ENCODE data around the gene GNAS-AS1.

The GNAS-AS1 gene

DNA sequence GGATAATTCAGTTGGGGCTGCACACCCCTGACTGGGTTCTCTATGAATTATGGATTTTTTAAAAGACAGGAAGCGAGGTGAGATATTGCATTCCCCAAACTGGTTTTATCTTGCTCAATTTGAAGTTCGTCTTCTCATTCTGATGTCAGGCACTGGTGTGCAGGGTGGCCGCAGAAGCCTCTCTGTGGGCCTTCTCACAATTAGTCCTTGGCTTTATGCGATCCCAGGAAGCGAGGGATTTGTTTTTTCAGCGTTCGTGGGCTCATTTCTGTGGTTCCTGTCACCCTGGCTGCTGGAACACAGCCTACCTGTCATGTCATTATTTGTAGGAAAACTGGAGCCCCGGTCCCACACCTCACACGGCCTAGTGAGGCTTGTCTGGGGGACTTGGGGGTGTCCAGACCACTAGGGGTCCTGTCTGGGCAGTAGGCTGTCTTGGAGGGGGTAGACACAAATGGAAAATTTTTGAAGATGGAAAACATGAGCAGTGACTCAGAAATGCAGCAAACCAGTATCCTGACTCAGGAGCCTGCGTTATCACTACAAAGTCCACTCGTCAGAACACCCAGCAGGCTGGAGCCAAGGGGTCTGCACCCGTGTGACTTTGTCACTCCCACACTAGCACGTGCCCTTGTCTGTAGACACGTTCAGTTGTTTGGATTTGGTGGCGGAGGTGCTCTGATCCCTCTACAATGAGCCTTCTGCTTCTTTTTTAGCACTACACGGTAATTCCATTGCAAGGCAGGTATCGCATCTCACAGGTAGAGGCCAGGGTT lies 42.2 kb downstream of the GNAS-AS1 start:
- DNase-seq (ENCODE audit: low read depth) = no peak

DNA sequence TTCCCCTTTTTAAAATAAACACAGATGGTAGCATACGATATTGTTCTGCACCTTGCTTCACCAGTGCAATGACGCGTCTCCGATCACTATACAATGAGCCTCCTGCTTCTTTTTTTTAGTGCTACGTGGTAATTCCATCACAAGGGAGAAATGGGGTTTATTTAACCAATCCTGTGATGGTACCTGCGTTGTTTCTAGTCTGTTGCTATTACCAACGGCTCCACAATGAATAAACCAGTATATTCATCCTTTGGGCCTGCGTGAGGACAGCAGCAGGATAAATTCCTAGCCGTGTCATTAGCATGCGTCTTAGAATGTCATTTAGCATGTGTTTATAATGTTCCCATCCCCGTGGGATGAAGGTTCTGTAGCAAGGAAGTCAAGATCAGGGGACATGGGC lies 42.9 kb downstream of the GNAS-AS1 start:
- no peak for DNase-seq (ENCODE audit: low read depth)

DNA sequence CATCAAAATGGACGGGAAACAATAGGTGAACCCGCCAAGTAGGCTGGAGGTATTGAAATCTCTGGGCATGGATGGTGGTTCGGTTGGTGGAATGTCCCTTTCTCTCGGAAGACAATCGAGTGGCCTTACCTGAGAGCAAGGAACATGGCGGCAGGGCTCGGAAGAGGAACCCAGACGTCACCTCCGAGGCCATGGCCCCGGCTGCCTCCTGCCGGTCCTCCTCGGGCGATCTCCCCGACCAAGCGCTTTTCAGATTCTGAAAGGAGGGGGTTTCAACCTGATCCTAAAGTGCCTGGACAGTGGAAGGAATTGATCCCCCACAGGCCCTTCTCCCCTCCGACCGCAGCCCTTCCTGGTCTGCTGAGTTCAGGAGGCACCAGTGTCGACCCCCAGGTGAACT lies 47.2 kb downstream of the GNAS-AS1 start:
- no peak for DNase-seq (ENCODE audit: low read depth)

DNA sequence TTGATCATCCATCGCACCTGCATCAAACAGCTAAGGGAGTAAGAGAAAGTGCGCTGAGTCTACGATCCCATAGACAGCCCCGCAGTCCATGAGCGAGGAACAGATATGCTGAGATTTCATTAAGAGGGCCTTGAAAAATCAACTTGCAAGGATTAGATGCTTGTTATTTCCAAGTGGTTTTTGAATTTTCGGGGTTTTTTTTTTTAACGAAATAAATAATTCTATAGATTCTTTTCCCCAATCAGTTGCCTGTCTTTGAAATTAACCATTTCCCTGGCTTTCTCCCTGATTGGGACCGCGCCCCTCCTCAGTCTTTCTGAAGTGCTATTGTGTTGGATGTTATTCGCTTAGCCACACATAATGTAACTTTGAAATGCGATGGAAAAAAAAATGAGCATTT lies 48.6 kb downstream of the GNAS-AS1 start:
- no peak for DNase-seq (ENCODE audit: low read depth)

DNA sequence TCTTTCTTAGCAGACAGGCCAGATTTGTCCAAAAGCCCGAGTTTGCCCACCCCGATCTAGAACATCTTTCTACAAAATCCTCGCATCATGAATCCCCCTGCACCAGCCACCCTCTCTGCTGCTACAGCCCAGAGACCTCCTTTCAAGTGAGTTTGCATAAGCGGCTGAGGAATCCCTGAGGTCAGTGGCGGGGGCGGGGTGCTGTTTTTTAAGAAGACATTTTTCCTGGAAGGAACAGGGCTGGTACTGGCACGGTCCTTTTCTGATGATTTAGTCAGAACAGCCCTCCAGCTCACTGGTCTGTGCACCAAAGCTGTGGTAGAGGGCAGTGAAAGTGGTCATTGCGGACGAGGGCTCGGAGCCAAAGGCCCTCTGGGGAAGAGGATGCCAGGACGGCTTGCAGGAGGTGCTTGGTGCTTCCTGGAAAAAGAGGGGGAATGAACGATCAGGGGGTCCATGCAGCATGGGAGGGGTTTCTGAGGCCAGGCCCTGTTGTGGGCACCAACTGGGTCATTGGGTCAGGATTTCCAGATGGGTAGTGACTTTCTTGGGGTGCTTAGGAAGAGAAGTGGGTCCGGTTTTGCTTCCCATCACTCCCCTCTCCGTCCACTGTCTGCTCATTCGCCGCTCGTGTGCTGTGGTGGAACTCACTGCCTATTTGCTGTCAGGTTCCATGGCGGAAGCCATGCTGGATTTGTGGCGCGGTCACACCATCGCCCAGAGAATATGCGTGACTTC lies 50.4 kb downstream of the GNAS-AS1 start:
- no peak for DNase-seq (ENCODE audit: low read depth)

DNA sequence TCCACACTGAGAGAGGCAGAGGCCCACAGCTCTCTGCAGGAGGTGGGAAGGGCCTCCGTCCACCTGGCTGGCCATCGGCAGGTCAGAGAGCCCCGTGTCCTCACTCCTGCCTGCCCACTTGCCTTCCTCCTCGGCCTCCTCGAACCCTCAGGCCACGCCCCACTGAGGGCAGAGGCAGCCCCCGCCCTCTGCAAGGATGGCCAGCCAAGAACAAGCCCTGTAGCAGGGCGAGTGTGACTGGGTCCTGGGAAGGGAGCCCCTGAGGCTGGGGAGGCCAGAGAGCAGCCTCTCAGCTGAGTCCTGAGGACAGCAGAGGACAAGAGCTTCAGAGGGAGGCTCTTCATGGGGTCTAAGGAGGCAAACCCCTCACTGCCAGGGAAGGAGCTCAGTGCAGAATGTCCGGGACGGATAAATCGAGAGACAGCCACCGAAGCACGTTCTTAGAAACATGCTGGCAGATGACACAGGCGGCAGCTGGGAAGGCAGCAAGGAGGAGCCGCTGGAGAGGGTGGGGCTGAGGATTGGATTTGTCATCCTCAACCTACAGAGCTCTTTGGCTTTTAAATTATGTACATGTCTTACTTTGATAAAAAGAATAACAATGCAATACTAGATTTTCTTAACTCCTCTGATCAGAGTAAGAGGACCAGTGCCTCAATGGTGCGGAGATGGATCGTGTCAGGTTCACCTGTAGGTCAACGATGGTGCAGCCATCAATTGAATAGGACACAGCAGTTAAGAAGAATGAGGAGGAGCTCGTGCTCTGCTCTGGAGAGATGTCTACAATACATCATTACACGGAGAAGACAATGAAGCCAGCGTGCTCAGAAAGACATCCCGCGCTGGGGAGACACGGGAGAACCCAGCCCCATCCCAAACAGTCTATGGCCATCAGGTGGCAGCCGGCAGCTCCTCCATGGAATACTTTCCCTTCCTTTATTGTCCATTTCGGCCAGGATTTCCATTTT lies 53.0 kb downstream of the GNAS-AS1 start:
- DNase-seq (ENCODE audit: low read depth) = no peak

DNA sequence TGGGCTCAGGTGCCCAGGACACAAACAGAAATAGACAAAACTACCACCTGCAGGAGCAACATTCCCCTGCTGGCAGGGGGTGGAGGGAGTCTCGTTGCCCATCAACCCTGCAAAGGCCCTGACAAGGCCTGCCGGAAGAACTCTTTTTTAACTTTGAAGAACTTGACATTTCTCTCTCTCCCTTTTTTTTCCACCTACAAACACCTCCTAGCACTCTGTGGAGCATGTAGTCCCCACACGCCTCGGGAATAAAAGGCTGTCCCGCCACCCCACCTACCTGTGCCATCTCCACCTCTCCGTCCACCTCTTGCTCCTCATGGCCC lies 54.8 kb downstream of the GNAS-AS1 start:
- no peak for DNase-seq (ENCODE audit: low read depth)

DNA sequence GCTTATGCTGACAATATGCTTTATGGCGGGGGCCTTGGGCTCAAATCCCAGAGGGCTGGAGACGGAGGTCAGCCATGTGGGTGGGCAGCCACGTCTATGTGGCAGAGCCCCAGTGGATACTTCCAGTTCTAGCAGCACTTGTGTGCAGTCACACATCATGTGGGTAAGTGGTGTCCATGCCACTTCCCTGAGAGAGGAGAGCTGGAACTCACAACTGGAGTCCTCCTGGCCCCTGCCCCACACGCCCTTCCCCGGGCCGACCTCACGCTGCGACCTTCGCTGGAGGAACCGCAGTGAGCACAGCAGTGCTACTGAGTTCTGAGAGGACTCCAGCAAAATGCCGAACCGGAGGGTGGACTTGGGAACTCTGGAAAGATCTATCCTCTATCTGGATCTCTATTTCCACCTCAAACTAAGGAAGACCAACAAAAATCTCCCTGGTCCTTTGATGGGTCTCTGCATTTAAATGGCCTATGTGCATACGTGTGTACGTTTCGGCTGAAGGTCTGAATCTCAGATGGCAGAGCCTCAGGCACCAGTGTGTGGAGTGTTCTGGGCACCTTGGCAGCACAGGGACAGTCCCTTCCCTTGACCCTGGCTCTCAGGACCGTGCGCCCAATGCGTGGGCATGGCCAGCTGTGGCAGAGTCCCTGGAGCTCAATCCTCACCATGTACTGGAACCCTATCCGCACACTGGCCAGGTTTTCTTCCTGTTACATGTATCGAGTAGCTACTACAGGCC lies 55.4 kb downstream of the GNAS-AS1 start:
- no peak for DNase-seq (ENCODE audit: low read depth)

DNA sequence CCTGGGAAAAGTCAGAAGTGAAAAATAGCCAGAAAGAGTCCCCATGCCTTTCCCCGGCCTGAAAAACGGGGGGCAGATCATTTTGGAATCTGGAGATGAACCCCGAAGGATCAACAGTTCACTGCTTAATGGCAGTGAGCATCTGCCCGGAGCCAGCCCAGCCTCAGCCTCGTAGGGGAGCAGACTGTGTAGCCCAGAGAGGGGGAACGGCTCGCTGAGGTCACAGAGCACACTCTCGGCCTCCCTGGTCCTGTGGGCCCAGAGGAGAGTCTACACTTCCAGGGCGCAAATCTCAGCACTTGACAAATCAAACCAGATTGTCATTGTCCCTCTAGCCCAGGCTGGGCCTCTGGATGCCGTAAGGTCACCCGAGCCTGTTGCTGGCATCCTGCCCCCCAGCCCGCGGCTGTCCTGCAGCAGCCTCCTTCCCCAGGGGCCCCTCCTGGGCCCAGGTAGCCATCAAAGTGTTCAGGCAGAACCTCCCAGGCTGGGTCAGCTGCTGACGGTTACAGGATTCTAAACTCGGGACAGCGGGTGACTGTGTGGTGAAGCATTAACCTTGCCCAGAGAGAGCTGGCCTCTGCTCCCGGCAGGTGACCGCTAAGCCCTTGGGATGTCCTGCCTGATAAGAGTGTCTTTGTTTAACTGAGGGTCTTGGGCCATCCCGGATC lies 56.1 kb downstream of the GNAS-AS1 start:
- DNase-seq (ENCODE audit: low read depth) = no peak

DNA sequence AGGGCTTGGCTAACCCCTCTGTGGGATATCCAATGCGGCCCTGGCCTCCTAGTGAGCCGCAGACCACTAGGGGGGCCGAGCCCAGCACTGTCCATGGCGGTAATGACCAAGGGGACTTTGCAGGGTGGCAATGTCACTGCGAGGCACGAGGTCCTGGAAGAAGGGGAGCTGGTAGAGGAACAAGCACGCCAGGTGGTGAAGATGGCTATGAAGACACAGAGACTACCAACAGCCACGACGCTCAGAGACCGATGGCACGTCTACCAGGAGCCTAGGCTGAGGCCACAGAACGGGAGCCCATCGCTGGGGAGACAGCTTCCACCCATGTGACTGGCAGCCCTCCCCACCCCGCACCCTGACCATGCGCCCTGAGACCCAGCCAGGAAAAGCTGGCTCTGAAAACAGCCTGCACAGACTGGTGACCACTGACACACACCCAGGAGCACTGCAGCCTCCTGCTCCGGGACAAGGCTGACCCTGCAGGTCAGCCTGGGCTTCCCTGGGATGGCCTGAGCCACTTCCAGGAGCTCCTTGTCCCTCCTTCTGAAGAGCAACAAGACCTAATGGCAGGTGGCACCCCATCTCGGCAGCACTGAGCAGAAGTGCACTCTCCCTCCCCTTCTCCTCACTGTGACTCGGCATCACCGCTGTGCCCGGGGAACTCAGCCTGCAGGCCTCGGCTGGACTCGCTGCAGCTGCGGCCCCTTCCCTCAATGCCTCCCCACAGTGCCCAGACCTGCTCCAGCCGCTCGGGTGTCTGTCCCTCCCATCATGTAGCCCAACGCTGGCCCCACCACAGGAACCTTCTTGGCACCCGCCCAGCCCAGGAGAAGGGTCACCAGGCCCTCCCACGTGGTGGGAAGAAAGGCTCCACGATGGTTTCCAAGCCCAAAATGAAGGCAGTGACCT lies 56.9 kb downstream of the GNAS-AS1 start:
- DNase-seq (ENCODE audit: low read depth) = no peak

DNA sequence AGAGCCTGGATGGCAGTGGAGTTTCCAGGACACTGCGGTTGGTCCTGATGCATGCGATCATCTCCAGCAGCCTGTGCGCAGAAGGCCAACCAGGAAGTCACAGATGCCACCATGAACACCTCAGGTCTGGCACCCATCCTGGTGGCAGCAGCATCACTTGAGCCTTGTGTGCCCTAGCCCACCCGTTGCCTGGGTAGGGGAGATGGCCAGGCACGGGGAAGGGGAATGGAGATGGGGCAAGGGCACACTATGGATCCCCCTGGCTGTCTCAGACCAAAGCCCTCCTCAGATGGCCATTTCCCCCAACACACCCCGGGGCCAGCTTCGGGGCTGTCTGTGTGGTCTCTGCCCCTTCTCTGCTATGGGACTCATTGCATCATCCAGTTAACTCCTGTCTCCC lies 58.3 kb downstream of the GNAS-AS1 start:
- DNase-seq (ENCODE audit: low read depth) = no peak

DNA sequence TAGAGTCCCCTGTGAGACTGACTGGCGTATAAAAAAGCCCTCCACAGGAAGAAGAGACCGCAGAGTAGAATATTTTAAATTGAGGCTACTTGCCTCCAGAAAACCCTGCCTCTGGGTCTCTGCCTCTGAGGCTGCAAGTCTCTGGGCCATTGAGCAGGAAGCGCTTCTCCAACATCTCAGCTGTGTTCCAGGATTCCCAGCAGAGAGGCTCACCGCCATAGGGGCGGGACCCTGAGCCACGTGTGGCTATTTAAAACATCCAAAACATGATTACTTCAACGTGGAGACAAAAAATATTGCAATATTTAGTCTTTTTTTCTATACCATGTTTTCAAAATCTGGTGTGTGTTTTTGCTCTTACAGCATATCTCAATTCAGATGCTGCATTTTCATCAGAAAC lies 59.4 kb downstream of the GNAS-AS1 start:
- no peak for DNase-seq (ENCODE audit: low read depth)

DNA sequence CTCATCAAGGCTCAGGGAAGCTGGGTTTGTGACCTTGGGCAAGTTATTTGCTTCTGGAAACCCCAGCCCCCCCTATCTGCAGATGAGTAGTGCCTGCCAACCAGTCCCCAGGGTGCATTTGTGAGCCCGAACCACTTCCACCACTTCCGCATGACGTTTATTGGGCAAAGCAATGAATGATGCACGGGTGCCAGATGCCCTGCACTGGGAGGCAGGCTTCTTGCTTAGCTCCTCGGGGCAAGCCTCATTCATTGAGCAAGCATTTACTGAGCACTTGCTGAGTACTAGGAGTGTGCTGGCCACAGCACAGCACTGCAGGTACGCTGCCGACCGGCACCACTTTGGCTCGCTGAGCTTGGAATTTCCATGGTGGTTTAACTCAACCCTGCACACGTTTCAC lies 60.2 kb downstream of the GNAS-AS1 start:
- no peak for DNase-seq (ENCODE audit: low read depth)

DNA sequence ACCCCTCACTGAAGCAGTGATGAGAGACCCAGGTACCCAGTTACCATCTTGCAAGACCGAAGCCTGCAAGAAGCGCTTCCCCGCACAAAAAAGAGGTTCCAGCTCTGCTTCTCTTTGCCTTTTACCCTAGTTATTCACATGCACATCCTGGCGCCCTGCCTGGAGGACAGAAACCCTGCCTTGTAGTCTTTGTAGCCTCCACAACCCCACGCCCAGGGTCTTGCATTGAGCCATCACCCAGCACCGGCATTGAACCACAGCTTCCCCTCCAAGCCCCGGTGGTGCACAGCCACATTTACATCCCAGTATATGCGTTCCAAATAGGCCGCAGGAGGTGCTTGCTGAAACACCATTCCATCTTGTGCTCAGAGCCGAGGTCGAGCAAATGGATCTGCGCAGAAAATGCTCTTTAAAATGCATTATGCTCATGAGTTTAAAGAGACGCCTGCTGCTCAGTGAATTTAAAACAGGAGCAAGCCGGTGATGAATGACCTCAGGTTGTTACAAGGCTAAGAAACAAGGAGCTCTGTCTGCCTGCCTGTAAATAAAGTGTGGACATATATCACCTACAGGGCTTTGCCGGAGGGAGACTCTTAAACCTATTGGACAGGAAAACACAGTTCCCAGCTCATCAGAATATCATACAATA lies 61.7 kb downstream of the GNAS-AS1 start:
- no peak for DNase-seq (ENCODE audit: low read depth)

DNA sequence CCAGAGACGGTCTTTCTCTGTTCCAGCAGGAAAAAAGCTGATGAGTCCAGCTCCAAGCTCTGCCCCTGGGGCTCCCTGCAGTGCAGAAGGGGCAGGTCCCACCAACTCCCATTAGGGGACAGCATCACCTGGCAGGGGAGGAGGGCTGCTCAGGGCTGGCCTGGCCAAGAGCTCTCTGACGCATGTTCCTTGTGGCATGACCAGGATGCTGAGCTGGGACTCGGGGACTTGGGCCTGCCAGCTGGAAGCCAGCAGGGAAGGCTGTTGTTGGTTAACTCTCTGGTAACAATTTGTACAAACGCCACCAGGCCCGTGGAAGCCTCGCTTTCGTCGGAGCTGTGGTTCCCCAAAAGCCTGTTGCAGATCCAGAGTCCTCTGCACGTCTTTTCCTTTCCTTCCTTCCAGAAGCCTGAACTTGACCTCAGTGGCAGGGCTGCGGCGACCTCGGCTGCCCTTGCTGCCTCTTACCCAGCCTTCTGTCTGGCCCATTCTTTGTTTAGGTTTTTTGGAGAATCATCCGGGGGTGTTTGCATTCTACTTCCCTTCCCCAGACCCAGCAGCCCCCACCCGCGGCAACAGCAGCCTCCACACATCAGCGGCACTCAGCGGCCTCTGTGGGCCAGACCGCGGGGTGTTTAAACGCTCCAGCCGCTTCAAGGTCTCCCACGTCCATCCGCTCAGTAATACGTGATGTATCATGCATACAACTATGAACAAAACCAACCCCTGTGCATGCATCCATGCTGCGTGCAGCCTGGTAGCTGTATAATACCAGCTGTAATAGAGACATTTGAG lies 63.3 kb downstream of the GNAS-AS1 start:
- no peak for DNase-seq (ENCODE audit: low read depth)

DNA sequence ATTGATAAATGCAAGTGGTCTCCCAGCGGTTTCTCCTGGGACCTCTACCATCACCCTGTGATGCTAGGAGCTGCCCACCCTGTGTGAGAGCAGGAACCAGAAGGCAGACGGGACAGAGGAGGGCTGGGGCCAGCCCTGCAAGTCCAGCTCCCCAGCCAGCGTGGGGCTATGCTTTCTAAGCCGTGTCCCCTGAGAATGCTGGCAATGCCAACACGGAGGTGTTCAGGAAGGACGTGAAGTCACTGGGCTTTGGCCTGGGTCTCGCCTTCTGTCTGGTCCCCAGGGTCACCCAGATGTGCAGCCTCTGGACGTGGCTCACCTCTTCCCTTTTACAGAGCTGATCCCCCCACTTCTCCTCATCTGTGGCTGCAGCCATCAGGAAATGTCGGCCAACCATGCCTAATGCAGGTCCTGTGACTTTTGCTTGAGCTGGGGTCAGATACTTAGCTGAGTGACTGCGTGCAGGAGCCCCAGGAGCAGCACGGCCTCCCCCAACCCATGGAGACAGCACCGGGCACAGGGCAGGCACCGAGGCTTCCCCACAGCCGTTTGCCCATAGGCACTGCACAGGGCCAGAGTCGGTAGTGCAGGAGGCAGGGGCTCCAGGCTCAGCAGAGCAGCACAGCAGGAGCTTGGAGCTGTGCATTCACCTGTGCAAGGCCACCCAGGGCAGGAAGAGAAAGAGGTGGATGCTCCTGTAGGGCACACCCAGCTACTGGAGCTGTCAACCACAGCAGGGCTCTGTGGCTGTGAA lies 66.2 kb downstream of the GNAS-AS1 start:
- DNase-seq (ENCODE audit: low read depth) = no peak

DNA sequence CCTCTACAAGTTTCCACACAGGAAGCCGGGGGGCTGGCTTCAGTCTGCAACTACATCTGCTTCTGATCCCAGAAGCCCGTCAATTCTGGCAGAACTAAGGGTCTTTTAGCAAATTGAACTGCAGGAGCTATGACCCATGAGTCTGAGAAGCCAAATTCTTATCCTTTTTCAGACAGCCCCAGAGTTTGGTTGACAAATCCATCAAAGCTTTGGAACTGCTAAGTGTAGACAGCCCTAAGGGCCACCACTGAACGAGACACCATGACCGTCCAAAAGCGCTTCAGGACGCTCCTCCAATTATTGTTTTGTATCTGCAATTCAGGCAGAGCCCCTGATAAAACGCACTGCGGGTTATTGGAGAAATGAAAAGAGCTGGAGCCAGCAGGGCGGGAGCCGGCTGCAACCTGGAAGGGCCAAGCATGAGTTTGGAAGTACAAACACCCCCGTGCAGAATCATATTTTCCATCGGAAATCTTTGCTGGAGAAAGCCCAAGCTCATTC lies 67.1 kb downstream of the GNAS-AS1 start:
- no peak for DNase-seq (ENCODE audit: low read depth)

DNA sequence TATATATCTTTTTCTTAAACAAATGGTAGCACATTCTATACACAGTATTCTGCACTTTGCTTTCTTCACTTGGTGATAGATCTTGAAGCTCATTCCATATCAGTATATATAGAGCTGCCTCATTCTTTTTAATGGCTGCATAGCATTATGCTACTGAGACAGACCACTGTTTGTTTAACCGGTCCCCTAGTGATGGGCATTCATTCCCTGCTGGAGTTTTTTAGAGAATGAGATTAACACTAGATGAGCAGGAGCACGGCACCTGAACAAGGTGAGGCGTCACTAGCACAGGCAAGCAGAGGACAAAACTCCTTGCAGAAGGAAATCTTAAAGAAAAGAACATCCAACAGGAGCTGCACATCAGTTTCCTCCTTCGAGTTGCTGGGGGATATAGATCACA lies 69.6 kb downstream of the GNAS-AS1 start:
- DNase-seq (ENCODE audit: low read depth) = no peak
